ENCODE data around the gene SLC25A18.

The SLC25A18 gene

DNA sequence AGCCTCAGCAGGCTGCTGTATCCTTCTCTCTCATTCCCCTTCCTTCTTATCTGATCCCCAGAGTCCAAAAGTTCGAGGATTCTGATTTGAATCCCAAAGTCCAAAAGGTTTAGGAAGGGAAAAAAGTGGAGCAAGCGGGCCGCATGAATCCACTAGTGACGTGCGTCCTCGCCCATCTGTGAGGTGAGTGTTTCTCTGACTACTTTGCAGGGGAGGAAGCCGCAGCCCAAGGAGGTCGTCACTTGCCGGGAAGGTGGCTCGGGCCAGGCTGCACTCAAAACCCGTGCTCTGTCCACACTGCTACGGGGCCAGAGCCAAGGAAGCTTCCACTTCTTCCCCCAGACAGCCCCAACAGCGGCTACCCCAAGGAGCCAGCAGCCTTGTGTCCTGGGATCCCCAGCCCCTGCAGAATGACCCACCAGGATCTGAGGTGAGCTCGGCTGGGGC is 16.3 kb downstream of the SLC25A18 start:
- Histone ChIP-seq H3F3A (ENCODE audit: insufficient read depth, low read length) (no peaks in the 10 kb centered on the region), H3K4me1 (ENCODE audit: low read length) (no peaks in the 10 kb centered on the region), H2AFZ (ENCODE audit: low read length) (no peak overlapping the region), H3K27me3 (replicated peaks; ENCODE audit: insufficient read depth, low read length) (no peaks in the 10 kb centered on the region), H3K9me3 (replicated peaks; ENCODE audit: insufficient read depth, low read length) (no peaks in the 10 kb centered on the region), H3K27ac (ENCODE audit: low read length) (no peak overlapping the region), H3K79me2 (ENCODE audit: low read length) (no peaks in the 10 kb centered on the region), H4K20me1 (ENCODE audit: insufficient read depth, low read length) (no peaks in the 10 kb centered on the region), H3K36me3 (replicated peaks; ENCODE audit: insufficient read depth, low read length) (no peaks in the 10 kb centered on the region), H3K4me3 (ENCODE audit: low read length) (no peak overlapping the region), H3K9me2 (replicated peaks; ENCODE audit: insufficient read depth, low read length) (no peaks in the 10 kb centered on the region), H3K9ac (ENCODE audit: low read length) (no peak overlapping the region), H3K4me2 (ENCODE audit: low read depth, low read length) (no peak overlapping the region)
- TF ChIP-seq EZH2 (optimal IDR thresholded peaks at IDR 0.05; ENCODE audit: low read depth, low read length) (no peak), EZH2phosphoT487 (IDR thresholded peaks at IDR 0.05; ENCODE audit: low read length) (no peak)
- TF ChIP-seq, protein P1, sequence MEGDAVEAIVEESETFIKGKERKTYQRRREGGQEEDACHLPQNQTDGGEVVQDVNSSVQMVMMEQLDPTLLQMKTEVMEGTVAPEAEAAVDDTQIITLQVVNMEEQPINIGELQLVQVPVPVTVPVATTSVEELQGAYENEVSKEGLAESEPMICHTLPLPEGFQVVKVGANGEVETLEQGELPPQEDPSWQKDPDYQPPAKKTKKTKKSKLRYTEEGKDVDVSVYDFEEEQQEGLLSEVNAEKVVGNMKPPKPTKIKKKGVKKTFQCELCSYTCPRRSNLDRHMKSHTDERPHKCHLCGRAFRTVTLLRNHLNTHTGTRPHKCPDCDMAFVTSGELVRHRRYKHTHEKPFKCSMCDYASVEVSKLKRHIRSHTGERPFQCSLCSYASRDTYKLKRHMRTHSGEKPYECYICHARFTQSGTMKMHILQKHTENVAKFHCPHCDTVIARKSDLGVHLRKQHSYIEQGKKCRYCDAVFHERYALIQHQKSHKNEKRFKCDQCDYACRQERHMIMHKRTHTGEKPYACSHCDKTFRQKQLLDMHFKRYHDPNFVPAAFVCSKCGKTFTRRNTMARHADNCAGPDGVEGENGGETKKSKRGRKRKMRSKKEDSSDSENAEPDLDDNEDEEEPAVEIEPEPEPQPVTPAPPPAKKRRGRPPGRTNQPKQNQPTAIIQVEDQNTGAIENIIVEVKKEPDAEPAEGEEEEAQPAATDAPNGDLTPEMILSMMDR (IDR thresholded peaks at IDR 0.05; ENCODE audit: low read length) = no peak
- no peak for DNase-seq

DNA sequence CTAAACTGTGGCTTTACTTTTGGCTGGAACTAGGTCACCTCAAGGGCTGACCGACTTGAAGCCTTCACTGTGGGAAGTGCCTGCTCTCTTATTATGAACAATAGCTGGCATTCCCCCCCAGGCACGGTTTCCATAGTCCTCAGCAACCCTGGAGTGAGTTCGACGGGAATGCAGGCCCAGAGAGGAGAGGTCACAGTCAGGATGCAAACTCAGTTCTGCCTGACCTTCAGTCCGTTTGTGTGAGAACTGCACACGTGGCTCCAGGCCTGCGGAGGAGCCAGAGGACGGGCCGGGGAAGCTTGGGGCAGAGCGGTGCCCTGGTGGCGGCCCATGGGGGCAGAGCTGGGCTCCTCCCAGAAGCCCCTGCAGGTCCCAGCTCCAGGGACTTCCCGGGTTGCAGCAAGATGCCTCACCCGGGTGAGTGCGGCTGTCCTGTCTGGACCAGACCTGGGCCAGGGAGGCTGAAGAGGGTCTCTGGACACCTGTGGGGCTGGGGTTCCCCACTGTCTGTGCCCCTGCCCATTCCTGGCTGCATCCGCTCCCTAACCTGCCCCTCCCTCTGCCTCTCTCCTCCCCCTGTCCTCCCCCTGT is 17.2 kb downstream of the SLC25A18 start:
- TF ChIP-seq, protein P1 (IDR thresholded peaks at IDR 0.05; ENCODE audit: low read length) = no peak
- TF ChIP-seq EZH2 (optimal IDR thresholded peaks at IDR 0.05; ENCODE audit: low read depth, low read length) (no peak), EZH2phosphoT487 (IDR thresholded peaks at IDR 0.05; ENCODE audit: low read length) (no peak)
- no peak overlapping the region for H3K27ac ChIP-seq (ENCODE audit: low read length)
- no peaks in the 10 kb centered on the region for H3F3A ChIP-seq (ENCODE audit: insufficient read depth, low read length)
- no peak overlapping the region for H2AFZ ChIP-seq (ENCODE audit: low read length)
- no peak overlapping the region for H3K9ac ChIP-seq (ENCODE audit: low read length)
- no peaks in the 10 kb centered on the region for H3K9me2 ChIP-seq (replicated peaks; ENCODE audit: insufficient read depth, low read length)
- H3K36me3 ChIP-seq (replicated peaks; ENCODE audit: insufficient read depth, low read length) = no peaks in the 10 kb centered on the region
- no peaks in the 10 kb centered on the region for H3K9me3 ChIP-seq (replicated peaks; ENCODE audit: insufficient read depth, low read length)
- DNase-seq = no peak
- no peaks in the 10 kb centered on the region for H3K27me3 ChIP-seq (replicated peaks; ENCODE audit: insufficient read depth, low read length)
- H3K79me2 ChIP-seq (ENCODE audit: low read length) = no peaks in the 10 kb centered on the region
- H4K20me1 ChIP-seq (ENCODE audit: insufficient read depth, low read length) = no peaks in the 10 kb centered on the region
- H3K4me1 ChIP-seq (ENCODE audit: low read length) = no peaks in the 10 kb centered on the region
- H3K4me3 ChIP-seq (ENCODE audit: low read length) = no peak overlapping the region
- H3K4me2 ChIP-seq (ENCODE audit: low read depth, low read length) = no peak overlapping the region

GRCh38 chr22:17581056-17581455 is 17.8 kb downstream of the SLC25A18 start:
- H3K9me3 ChIP-seq (replicated peaks; ENCODE audit: insufficient read depth, low read length) = no peaks in the 10 kb centered on the region
- H3K27me3 ChIP-seq (replicated peaks; ENCODE audit: insufficient read depth, low read length) = no peaks in the 10 kb centered on the region
- no peaks in the 10 kb centered on the region for H3K9me2 ChIP-seq (replicated peaks; ENCODE audit: insufficient read depth, low read length)
- TF ChIP-seq EZH2phosphoT487 (IDR thresholded peaks at IDR 0.05; ENCODE audit: low read length) = no peak
- no peak for TF ChIP-seq EZH2 (optimal IDR thresholded peaks at IDR 0.05; ENCODE audit: low read depth, low read length)
- TF ChIP-seq, protein P1 (IDR thresholded peaks at IDR 0.05; ENCODE audit: low read length) = no peak
- H3K4me2 ChIP-seq (ENCODE audit: low read depth, low read length) = no peak overlapping the region
- no peaks in the 10 kb centered on the region for H4K20me1 ChIP-seq (ENCODE audit: insufficient read depth, low read length)
- DNase-seq = no peak
- no peak overlapping the region for H2AFZ ChIP-seq (ENCODE audit: low read length)
- H3K36me3 ChIP-seq (replicated peaks; ENCODE audit: insufficient read depth, low read length) = no peaks in the 10 kb centered on the region
- no peaks in the 10 kb centered on the region for H3K79me2 ChIP-seq (ENCODE audit: low read length)
- H3K4me1 ChIP-seq (ENCODE audit: low read length) = no peaks in the 10 kb centered on the region
- no peaks in the 10 kb centered on the region for H3F3A ChIP-seq (ENCODE audit: insufficient read depth, low read length)
- H3K9ac ChIP-seq (ENCODE audit: low read length) = no peak overlapping the region
- H3K4me3 ChIP-seq (ENCODE audit: low read length) = no peak overlapping the region
- no peak overlapping the region for H3K27ac ChIP-seq (ENCODE audit: low read length)

Measured in MM.1S (cell line).